Measurements from ENCODE around the gene PACSIN2.

- TF ChIP-seq, protein P1, sequence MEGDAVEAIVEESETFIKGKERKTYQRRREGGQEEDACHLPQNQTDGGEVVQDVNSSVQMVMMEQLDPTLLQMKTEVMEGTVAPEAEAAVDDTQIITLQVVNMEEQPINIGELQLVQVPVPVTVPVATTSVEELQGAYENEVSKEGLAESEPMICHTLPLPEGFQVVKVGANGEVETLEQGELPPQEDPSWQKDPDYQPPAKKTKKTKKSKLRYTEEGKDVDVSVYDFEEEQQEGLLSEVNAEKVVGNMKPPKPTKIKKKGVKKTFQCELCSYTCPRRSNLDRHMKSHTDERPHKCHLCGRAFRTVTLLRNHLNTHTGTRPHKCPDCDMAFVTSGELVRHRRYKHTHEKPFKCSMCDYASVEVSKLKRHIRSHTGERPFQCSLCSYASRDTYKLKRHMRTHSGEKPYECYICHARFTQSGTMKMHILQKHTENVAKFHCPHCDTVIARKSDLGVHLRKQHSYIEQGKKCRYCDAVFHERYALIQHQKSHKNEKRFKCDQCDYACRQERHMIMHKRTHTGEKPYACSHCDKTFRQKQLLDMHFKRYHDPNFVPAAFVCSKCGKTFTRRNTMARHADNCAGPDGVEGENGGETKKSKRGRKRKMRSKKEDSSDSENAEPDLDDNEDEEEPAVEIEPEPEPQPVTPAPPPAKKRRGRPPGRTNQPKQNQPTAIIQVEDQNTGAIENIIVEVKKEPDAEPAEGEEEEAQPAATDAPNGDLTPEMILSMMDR (IDR thresholded peaks at IDR 0.05; ENCODE audit: insufficient read depth, low read length) = no peak
- TF ChIP-seq POLR2AphosphoS5 (IDR thresholded peaks at IDR 0.05; ENCODE audit: low read depth) (no peak), GABPA (IDR thresholded peaks at IDR 0.05; ENCODE audit: low read depth) (no peak), SPI1 (IDR thresholded peaks at IDR 0.05; ENCODE audit: borderline replicate concordance, low read depth) (no peak)
- TF ChIP-seq, protein P2, sequence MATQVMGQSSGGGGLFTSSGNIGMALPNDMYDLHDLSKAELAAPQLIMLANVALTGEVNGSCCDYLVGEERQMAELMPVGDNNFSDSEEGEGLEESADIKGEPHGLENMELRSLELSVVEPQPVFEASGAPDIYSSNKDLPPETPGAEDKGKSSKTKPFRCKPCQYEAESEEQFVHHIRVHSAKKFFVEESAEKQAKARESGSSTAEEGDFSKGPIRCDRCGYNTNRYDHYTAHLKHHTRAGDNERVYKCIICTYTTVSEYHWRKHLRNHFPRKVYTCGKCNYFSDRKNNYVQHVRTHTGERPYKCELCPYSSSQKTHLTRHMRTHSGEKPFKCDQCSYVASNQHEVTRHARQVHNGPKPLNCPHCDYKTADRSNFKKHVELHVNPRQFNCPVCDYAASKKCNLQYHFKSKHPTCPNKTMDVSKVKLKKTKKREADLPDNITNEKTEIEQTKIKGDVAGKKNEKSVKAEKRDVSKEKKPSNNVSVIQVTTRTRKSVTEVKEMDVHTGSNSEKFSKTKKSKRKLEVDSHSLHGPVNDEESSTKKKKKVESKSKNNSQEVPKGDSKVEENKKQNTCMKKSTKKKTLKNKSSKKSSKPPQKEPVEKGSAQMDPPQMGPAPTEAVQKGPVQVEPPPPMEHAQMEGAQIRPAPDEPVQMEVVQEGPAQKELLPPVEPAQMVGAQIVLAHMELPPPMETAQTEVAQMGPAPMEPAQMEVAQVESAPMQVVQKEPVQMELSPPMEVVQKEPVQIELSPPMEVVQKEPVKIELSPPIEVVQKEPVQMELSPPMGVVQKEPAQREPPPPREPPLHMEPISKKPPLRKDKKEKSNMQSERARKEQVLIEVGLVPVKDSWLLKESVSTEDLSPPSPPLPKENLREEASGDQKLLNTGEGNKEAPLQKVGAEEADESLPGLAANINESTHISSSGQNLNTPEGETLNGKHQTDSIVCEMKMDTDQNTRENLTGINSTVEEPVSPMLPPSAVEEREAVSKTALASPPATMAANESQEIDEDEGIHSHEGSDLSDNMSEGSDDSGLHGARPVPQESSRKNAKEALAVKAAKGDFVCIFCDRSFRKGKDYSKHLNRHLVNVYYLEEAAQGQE (IDR thresholded peaks at IDR 0.05; ENCODE audit: insufficient replicate concordance, low read depth) = no peak
Measured at GRCh38 chr22:43057641-43058040, 42.7 kb upstream of the PACSIN2 start.
